K562 (cell line): ENCODE measurements around the gene KCND1. TPM values are rescaled to one million over a fixed set of nuclear protein-coding genes. Genes with fewer than 3 reads are reported as not detected.

ENCODE experiments used
- ASH1L ChIP-seq: fragments of 450-650 bp; IDR thresholded peaks from 2 replicates; pipeline ENCODE4 v1.6.1; 2018; ENCODE audit warnings: borderline replicate concordance, mild to moderate bottlenecking, low read depth; ENCODE audit not compliant: partially characterized antibody
- ATF4 ChIP-seq: fragments of 450-650 bp; formaldehyde crosslinking; IDR thresholded peaks from 2 replicates; pipeline ENCODE4 v1.4.0; 2022; ENCODE audit warnings: mild to moderate bottlenecking, moderate library complexity
- CREM ChIP-seq: IDR thresholded peaks from 2 replicates; pipeline ENCODE4 v1.6.1; 2014; ENCODE audit warnings: antibody characterized with exemption, low read depth
- CSDE1 ChIP-seq, 2 experiments: fragments of 450-650 bp; IDR thresholded peaks; 2 replicates each; pipeline ENCODE4 v1.6.1; 2016; ENCODE audit warnings: mild to moderate bottlenecking in 1 of 2
- CXXC5 ChIP-seq: fragments of 250-450 bp; sonication (Bioruptor Pico); IDR thresholded peaks from 2 replicates; pipeline ENCODE4 v1.8.0; 2022; ENCODE audit warnings: inconsistent platforms, mild to moderate bottlenecking, moderate library complexity
- ELF1 ChIP-seq: fragments of 200-800 bp; sonication (Bioruptor generic); IDR thresholded peaks from 2 replicates; pipeline ENCODE4 v1.6.1; 2016; ENCODE audit warnings: missing genetic modification characterization, missing compliant biosample characterization
- GTF2E2 ChIP-seq: fragments of 200-800 bp; sonication (Bioruptor generic); IDR thresholded peaks from 2 replicates; pipeline ENCODE4 v1.6.1; 2016; ENCODE audit warnings: missing genetic modification characterization, missing compliant biosample characterization
- JUN ChIP-seq, 2 experiments: sonication (generic) in 1 of 2; formaldehyde crosslinking in 1 of 2; IDR thresholded peaks; 2 replicates each; pipeline versions ENCODE4 v1.6.1 to v1.8.0; 2012 to 2022; ENCODE audit warnings: borderline replicate concordance in 2 of 2, mild to moderate bottlenecking in 2 of 2, improper control_type of control experiment in 1 of 2, low read depth in 1 of 2, low read length in 1 of 2, missing genetic modification reagents in 1 of 2
- JUNB ChIP-seq: fragments of 450-650 bp; formaldehyde crosslinking; conservative IDR thresholded peaks from 2 replicates; pipeline ENCODE4 v1.4.0; 2020; ENCODE audit warnings: mild to moderate bottlenecking
- NBN ChIP-seq: fragments of 450-650 bp; IDR thresholded peaks from 2 replicates; pipeline ENCODE4 v1.6.1; 2016; ENCODE audit warnings: low read depth, mild to moderate bottlenecking
- NR2C2 ChIP-seq, 2 experiments: fragments of 200-800 bp in 1 of 2; sonication (Bioruptor generic) in 1 of 2; sonication (generic) in 1 of 2; formaldehyde crosslinking in 1 of 2; IDR thresholded peaks; 2 replicates each; pipeline versions ENCODE4 v1.6.1 to v1.8.0; 2016 to 2022; ENCODE audit warnings: mild to moderate bottlenecking in 1 of 2, missing compliant biosample characterization in 1 of 2, missing genetic modification characterization in 1 of 2, missing genetic modification reagents in 1 of 2
- PHF8 ChIP-seq: fragments of 200-600 bp; sonication (generic); IDR thresholded peaks from 2 replicates; pipeline ENCODE4 v1.6.1; 2012; ENCODE audit warnings: mixed run types, mild to moderate bottlenecking, inconsistent platforms, low read length, moderate library complexity, borderline replicate concordance
- POLR2A ChIP-seq: fragments of 450-650 bp; conservative IDR thresholded peaks from 2 replicates; pipeline ENCODE4 v1.6.1; 2016
- SIX5 ChIP-seq, 2 experiments: IDR thresholded peaks; 2 replicates each; pipeline ENCODE4 v1.6.1; 2011; ENCODE audit warnings: low read length in 2 of 2, borderline replicate concordance in 1 of 2, low read depth in 1 of 2, mild to moderate bottlenecking in 1 of 2, moderate library complexity in 1 of 2; ENCODE audit not compliant: insufficient read depth in 1 of 2
- SP2 ChIP-seq: IDR thresholded peaks from 2 replicates; pipeline ENCODE4 v1.6.1; 2011; ENCODE audit warnings: mild to moderate bottlenecking, low read depth, low read length, moderate library complexity; ENCODE audit not compliant: poor library complexity, severe bottlenecking; ENCODE audit errors: extremely low read depth
- TFAP4 ChIP-seq: sonication (generic); formaldehyde crosslinking; IDR thresholded peaks from 2 replicates; pipeline ENCODE4 v1.8.0; 2022; ENCODE audit warnings: missing genetic modification reagents, mild to moderate bottlenecking, moderate library complexity, borderline replicate concordance
- USF1 ChIP-seq: sonication (generic); formaldehyde crosslinking; IDR thresholded peaks from 2 replicates; pipeline ENCODE4 v1.9.0; 2022; ENCODE audit warnings: mild to moderate bottlenecking, missing genetic modification reagents
- ZBTB11 ChIP-seq, 3 experiments: fragments of 200-800 bp in 1 of 3; fragments of 250-450 bp in 1 of 3; fragments of 450-650 bp in 1 of 3; sonication (Bioruptor Pico) in 1 of 3; sonication (Bioruptor generic) in 1 of 3; formaldehyde crosslinking in 1 of 3; IDR thresholded peaks; 2 replicates each; pipeline versions ENCODE4 v1.6.1 to v1.8.0; 2016 to 2022; ENCODE audit warnings: mild to moderate bottlenecking in 2 of 3, missing genetic modification characterization in 2 of 3, missing compliant biosample characterization in 1 of 3, moderate library complexity in 1 of 3
- ZBTB17 ChIP-seq: fragments of 450-650 bp; formaldehyde crosslinking; IDR thresholded peaks from 2 replicates; pipeline ENCODE4 v1.4.0; 2020; ENCODE audit warnings: mild to moderate bottlenecking
- polyA plus RNA-seq, 8 experiments: library from polyadenylated mRNA; depleted of rRNA in 4 of 8; stranded (reverse) in 5 of 8; unstranded in 3 of 8; fragments of >200 nt; fragmentation: Nextera tagmentation in 2 of 8; fragmentation: Illumina TruSeq in 1 of 8; extraction: Ambion mirVana in 2 of 8; extraction: Trizol in 1 of 8; gene quantifications; 2 replicates each; pipeline versions ENCODE4 v1.2.1 to v1.2.3, GENCODE V29; 2011 to 2014; ENCODE audit warnings: inconsistent platforms in 1 of 8, missing spikeins in 1 of 8
- total RNA-seq, 7 experiments: library from RNA; depleted of rRNA in 6 of 7; stranded (reverse); fragments of >200 nt in 6 of 7; fragmentation: Illumina TruSeq in 2 of 7; extraction: Trizol in 2 of 7; gene quantifications; 2 replicates each; pipeline versions ENCODE4 v1.2.1 to v1.2.3, GENCODE V29; 2011 to 2021; ENCODE audit warnings: low replicate concordance in 1 of 7

The KCND1 gene
- total and polyA plus RNA-seq, 9 of the 15 experiments (the other 6 are each of a cell fraction or from before 2014, with no cell fraction given) = 0.06 to 0.83 (median 0.39) TPM; not detected in 1

GRCh38 chrX:48957827-48958634 is 13.6 kb downstream of the KCND1 start (continued):
- TF ChIP-seq JUNB (CRISPR knock-in tag) = no peak
- no peak for TF ChIP-seq USF1 (CRISPR knock-in tag)
- TF ChIP-seq ZBTB11 (CRISPR knock-in tag; IDR thresholded peaks at IDR 0.05) = peak in 1 of 3 experiments; percentile 88; a peak in 2 of 6 replicates
- TF ChIP-seq GTF2E2 (tag) = 0 out of 2 replicates have a peak, but pooled peaks have one; percentile 37
- peak; percentile 84 for TF ChIP-seq CXXC5
- peak; percentile 83 for TF ChIP-seq POLR2A
- TF ChIP-seq ELF1 (tag) = peak; percentile 85
- peak; percentile 32; the same call in 1 of the 2 replicates for TF ChIP-seq JUN (IDR thresholded peaks at IDR 0.05; ENCODE audit: borderline replicate concordance, low read depth, low read length)
- TF ChIP-seq JUN (CRISPR knock-in tag; IDR thresholded peaks at IDR 0.05; ENCODE audit: borderline replicate concordance) = no peak
- TF ChIP-seq SP2 = peak; percentile 72
- TF ChIP-seq ATF4 (CRISPR knock-in tag) = no peak
- TF ChIP-seq NR2C2 (CRISPR knock-in tag; IDR thresholded peaks at IDR 0.05) = no peak
- TF ChIP-seq NR2C2 (tag; IDR thresholded peaks at IDR 0.05) = peak; percentile 98
- TF ChIP-seq ZBTB17 (CRISPR knock-in tag) = no peak
- peak in 1 of 2 experiments; percentile 64; a peak in 1 of 4 replicates for TF ChIP-seq CSDE1 (IDR thresholded peaks at IDR 0.05)
- peak; percentile 78 for TF ChIP-seq TFAP4 (CRISPR knock-in tag)
- peak; percentile 93 for TF ChIP-seq CREM
- TF ChIP-seq ASH1L = peak; percentile 65
- TF ChIP-seq SIX5 (IDR thresholded peaks at IDR 0.05; ENCODE audit: borderline replicate concordance in 1 of 2, insufficient read depth in 1 of 2, low read depth in 1 of 2, low read length in 2 of 2) = 0 out of 4 replicates have a peak, but pooled peaks of 1 of the 2 experiments have one; percentile 11
- TF ChIP-seq PHF8 = peak; percentile 68; the same call in 1 of the 2 replicates
- TF ChIP-seq NBN = peak; percentile 47; the same call in 1 of the 2 replicates
